WTC11 (cell line): Measurements from ENCODE around the gene MND1. TPM values are rescaled to one million over a fixed set of nuclear protein-coding genes. Genes with fewer than 3 reads are reported as not detected.

Source experiments
- ATAC-seq: fragments of 200-7000 bp; cut with Tn5 transposase; 2 replicates; pipeline ENCODE4 v1.10.0; 2021; ENCODE audit warnings: mild to moderate bottlenecking, moderate library complexity
- CTCF ChIA-PET: fragments of 300-600 bp; sonication (Branson Sonifier 250); formaldehyde crosslinking; loops from one replicate; lab custom pipeline; 2021; ENCODE audit warnings: antibody characterized with exemption; lab: Charles Lee
- POLR2A ChIA-PET: fragments of 350-600 bp; sonication (Branson Sonifier 250); formaldehyde crosslinking; loops from one replicate; lab custom pipeline; 2021; ENCODE audit warnings: antibody characterized with exemption; lab: Charles Lee
- DNase-seq: peaks from one replicate; pipeline ENCODE4 v3.0.0; 2021; ENCODE audit warnings: low spot score
- H3K27ac Mint-ChIP-seq: 2 replicates; pipeline ENCODE4 v1.8.0; 2021; ENCODE audit warnings: mixed read lengths
- H3K27me3 Mint-ChIP-seq: 2 replicates; pipeline ENCODE4 v1.8.0; 2021; ENCODE audit warnings: low read depth, mild to moderate bottlenecking, moderate library complexity, mixed read lengths
- H3K36me3 Mint-ChIP-seq: 2 replicates; pipeline ENCODE4 v1.8.0; 2021; ENCODE audit warnings: mixed read lengths
- H3K4me1 Mint-ChIP-seq: 2 replicates; pipeline ENCODE4 v1.8.0; 2022; ENCODE audit warnings: mixed read lengths
- H3K4me3 Mint-ChIP-seq: 2 replicates; pipeline ENCODE4 v1.8.0; 2021; ENCODE audit warnings: mild to moderate bottlenecking, moderate library complexity, mixed read lengths
- H3K9me3 Mint-ChIP-seq: 2 replicates; pipeline ENCODE4 v1.8.0; 2021; ENCODE audit warnings: mixed read lengths
- ATF1 ChIP-seq: sonication (generic); formaldehyde crosslinking; IDR thresholded peaks from 2 replicates; pipeline ENCODE4 v1.8.1; 2023; ENCODE audit warnings: mild to moderate bottlenecking, moderate library complexity, missing genetic modification reagents
- CREB1 ChIP-seq: sonication (generic); formaldehyde crosslinking; IDR thresholded peaks from 2 replicates; pipeline ENCODE4 v1.8.0; 2023; ENCODE audit warnings: mild to moderate bottlenecking, missing genetic modification reagents
- GTF2I ChIP-seq: fragments of 250-450 bp; sonication (Bioruptor Pico); conservative IDR thresholded peaks from 2 replicates; pipeline ENCODE4 v1.4.0; 2021; ENCODE audit warnings: mild to moderate bottlenecking
- JAZF1 ChIP-seq: fragments of 250-450 bp; sonication (Bioruptor Pico); IDR thresholded peaks from 2 replicates; pipeline ENCODE4 v1.9.0; 2021; ENCODE audit warnings: moderate library complexity, mild to moderate bottlenecking, inconsistent platforms
- NFYB ChIP-seq: sonication (generic); formaldehyde crosslinking; conservative IDR thresholded peaks from 2 replicates; pipeline ENCODE4 v1.8.0; 2022; ENCODE audit warnings: low read depth, missing genetic modification reagents
- NR1H2 ChIP-seq: sonication (generic); formaldehyde crosslinking; IDR thresholded peaks from 2 replicates; pipeline ENCODE4 v1.9.0; 2021; ENCODE audit warnings: mild to moderate bottlenecking, moderate library complexity, missing genetic modification reagents
- NR3C1 ChIP-seq: sonication (generic); formaldehyde crosslinking; conservative IDR thresholded peaks from 2 replicates; pipeline ENCODE4 v1.8.1; 2023; ENCODE audit warnings: low read depth, mild to moderate bottlenecking, missing genetic modification reagents
- PRRX2 ChIP-seq: fragments of 250-450 bp; sonication (Bioruptor Pico); IDR thresholded peaks from 2 replicates; pipeline ENCODE4 v1.8.0; 2021; ENCODE audit warnings: mild to moderate bottlenecking
- SP1 ChIP-seq: sonication (generic); formaldehyde crosslinking; conservative IDR thresholded peaks from 2 replicates; pipeline ENCODE4 v1.8.1; 2022; ENCODE audit warnings: missing genetic modification reagents
- TEAD1 ChIP-seq: sonication (generic); formaldehyde crosslinking; IDR thresholded peaks from 2 replicates; pipeline ENCODE4 v1.8.0; 2022; ENCODE audit warnings: mild to moderate bottlenecking, missing genetic modification reagents
- ZMAT4 ChIP-seq: fragments of 250-450 bp; sonication (Bioruptor Pico); IDR thresholded peaks from 2 replicates; pipeline ENCODE4 v1.9.0; 2021; ENCODE audit warnings: mild to moderate bottlenecking
- ZNF317 ChIP-seq: sonication (generic); formaldehyde crosslinking; IDR thresholded peaks from 2 replicates; pipeline ENCODE4 v1.8.1; 2023; ENCODE audit warnings: low read depth, mild to moderate bottlenecking, moderate library complexity, missing genetic modification reagents, borderline replicate concordance
- total RNA-seq: library from RNA; stranded (reverse); gene quantifications from 3 replicates; pipeline ENCODE4 v1.2.3, GENCODE V29; 2021

The MND1 gene
- total RNA-seq, 1 experiment from 2014 or later, result 36.0 TPM

- no peak overlapping the region for H3K27ac Mint-ChIP-seq
- no peaks in the 10 kb centered on the region for H3K36me3 Mint-ChIP-seq
- peaks cover 8% of the 10 kb centered on the region for H3K27me3 Mint-ChIP-seq
- DNase-seq, result no peak
- H3K4me3 Mint-ChIP-seq, result no peak overlapping the region
- H3K9me3 Mint-ChIP-seq, result 0 out of 2 replicates have a peak, but pooled peaks cover 3% of the 10 kb centered on the region
- no peak for ATAC-seq
- ChIA-PET CTCF (interaction anchor here (0.7 kb wide), 1 partner anchor 31 kb away, joined by 5 read pairs; no protein-coding TSS in a partner anchor), POLR2A (no interaction called here)
- TF ChIP-seq NR1H2 (CRISPR knock-in tag), result no peak
- TF ChIP-seq NFYB, result no peak
- TF ChIP-seq ZMAT4, result no peak
- TF ChIP-seq ATF1, result no peak
- TF ChIP-seq GTF2I (CRISPR knock-in tag), result no peak
- TF ChIP-seq SP1 (CRISPR knock-in tag), result no peak
- no peak for TF ChIP-seq NR3C1
- no peak for TF ChIP-seq CREB1 (CRISPR knock-in tag)
- TF ChIP-seq TEAD1 (CRISPR knock-in tag), result no peak
- TF ChIP-seq PRRX2 (CRISPR knock-in tag), result no peak
- no peak for TF ChIP-seq ZNF317 (CRISPR knock-in tag)
- no peak for TF ChIP-seq JAZF1 (CRISPR knock-in tag)
- peaks cover 28% of the 10 kb centered on the region for H3K4me1 Mint-ChIP-seq
These were observed 119.6 kb downstream of the MND1 start for GRCh38 chr4:153464068-153464467.

Other genes starting within 250 kb of the MND1 start
- 42.0 to 54.5 TPM (median 43.9 TPM) in 3 replicates for gene TRIM2, start 140.2 kb upstream of the MND1 start, total RNA-seq
- gene TMEM131L, start 121.7 kb downstream of the MND1 start, total RNA-seq, result 18.1 to 26.7 TPM (median 19.2 TPM) in 3 replicates